Sciatic nerve (tissue), 2 donors: ENCODE data around the gene CCDC28B. TPM values are rescaled to one million over a fixed set of nuclear protein-coding genes. Genes with fewer than 3 reads are reported as not detected.

Experiments
- ATAC-seq: fragments of 200-7000 bp; cut with Tn5 transposase; one replicate; pipeline ENCODE4 v1.9.1; 2020; ENCODE audit warnings: mild to moderate bottlenecking, moderate library complexity
- DNase-seq: peaks from one replicate; pipeline ENCODE4 v3.0.0-alpha.2; 2020; ENCODE audit warnings: low spot score
- intact Hi-C: fragments of 100-400 bp; cut with DNase I; formaldehyde crosslinking; loops from one replicate; pipeline ENCODE4 v1.14.2; 2022
- total RNA-seq: library from RNA; stranded (reverse); fragmentation: NEBNext Ultra II Directional; extraction: Animal tissue kit (Norgen Biotek cat#: 25700); gene quantifications from one replicate; pipeline ENCODE4 v1.2.1, GENCODE V29; 2021
- donor health status: DM: no; HTN: no; CAD: no.
- donor health status: DM: no; HTN: no; CAD: no.

Gene CCDC28B
- total RNA-seq, 1 donor from 2014 or later = 3.7 TPM

DNA sequence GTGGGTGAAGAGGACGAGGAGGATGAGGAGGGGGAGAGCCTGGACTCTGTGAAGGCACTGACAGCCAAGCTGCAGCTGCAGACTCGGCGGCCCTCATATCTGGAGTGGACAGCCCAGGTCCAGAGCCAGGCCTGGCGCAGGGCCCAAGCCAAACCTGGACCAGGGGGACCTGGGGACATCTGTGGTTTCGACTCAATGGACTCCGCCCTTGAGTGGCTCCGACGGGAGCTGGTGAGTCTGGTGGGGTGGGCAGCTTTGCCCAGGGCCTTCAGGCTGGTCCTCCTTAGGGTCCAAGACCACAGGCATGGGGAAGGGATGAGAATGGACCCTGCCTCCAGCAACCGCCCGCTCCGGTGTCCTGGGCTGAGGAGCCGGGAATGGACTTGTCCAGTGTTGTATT lies 47.1 kb downstream of the CCDC28B start:
- no peak for DNase-seq
- peak; percentile 16 for ATAC-seq
- intact Hi-C loops = no loop called here

DNA sequence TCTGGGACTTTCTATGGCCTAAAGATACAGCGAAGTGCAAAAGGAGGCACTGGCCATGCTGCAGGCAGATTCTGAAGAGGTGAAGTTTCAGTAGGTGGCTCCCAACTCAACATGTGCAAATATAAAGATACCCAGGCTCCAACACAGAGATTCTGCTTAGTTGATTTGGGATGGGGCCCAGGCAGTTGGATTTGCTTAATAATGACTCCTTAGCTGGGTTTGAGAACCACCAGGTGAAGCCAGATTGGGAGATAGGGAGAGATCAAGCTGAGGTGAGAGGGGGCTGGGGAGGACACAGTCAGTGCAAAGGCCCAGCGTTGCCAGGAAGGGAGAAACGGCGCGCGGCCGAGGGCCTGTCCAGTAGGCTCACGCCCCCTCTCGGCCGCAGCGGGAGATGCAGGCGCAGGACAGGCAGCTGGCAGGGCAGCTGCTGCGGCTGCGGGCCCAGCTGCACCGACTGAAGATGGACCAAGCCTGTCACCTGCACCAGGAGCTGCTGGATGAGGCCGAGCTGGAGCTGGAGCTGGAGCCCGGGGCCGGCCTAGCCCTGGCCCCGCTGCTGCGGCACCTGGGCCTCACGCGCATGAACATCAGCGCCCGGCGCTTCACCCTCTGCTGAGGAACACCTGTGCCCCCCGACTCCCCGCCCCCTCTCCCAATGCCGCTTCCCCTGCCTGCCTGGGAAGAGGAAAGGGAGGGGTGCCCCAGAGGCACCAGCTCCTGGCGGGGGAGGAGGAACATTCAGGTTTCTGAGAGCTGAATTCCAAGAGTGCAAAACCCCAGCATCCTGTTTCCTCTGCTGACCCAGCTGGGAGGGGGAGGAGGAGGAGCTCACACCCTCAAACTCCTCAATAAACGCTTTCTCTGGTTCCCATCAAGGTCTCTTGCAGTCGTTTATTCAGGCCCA lies 47.8 kb downstream of the CCDC28B start:
- ATAC-seq (peak; percentile 62), DNase-seq (peak; percentile 86)
- intact Hi-C loops = no loop called here

DNA sequence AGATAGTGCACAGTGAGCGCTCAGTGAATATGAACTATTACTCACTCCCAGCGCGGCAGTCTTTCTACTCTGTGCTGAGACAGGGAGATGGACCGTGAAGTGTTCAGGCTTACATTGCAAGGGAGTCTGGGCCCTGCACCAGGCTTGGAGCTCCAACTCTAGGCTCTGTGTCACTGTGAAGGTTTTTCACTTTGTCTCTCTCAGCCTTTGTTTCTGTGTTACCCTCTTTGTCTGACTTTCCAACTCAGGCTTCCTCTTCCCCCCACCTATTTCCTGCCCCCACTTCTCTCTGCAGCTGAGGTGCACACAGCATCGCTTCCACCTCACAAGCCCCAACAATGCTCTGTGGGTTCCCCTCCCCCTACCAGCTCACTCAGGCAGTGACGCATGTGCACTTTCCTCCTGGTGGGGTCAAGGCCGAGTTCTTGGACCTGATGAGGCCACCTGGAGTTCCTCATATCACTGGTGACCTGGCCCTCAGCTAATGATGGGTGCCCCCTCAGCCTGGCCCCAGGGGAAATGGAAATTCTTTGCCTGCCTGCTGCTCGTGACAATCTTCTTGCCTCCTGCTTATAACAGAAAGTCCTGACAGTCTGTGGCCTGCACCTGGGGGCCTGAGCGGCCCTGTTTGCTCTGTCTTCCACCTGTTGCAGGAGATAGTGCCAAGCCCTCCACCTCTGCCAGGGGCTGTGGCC lies 49.6 kb downstream of the CCDC28B start:
- intact Hi-C loops = no loop called here
- DNase-seq (no peak), ATAC-seq (peak; percentile 20)

DNA sequence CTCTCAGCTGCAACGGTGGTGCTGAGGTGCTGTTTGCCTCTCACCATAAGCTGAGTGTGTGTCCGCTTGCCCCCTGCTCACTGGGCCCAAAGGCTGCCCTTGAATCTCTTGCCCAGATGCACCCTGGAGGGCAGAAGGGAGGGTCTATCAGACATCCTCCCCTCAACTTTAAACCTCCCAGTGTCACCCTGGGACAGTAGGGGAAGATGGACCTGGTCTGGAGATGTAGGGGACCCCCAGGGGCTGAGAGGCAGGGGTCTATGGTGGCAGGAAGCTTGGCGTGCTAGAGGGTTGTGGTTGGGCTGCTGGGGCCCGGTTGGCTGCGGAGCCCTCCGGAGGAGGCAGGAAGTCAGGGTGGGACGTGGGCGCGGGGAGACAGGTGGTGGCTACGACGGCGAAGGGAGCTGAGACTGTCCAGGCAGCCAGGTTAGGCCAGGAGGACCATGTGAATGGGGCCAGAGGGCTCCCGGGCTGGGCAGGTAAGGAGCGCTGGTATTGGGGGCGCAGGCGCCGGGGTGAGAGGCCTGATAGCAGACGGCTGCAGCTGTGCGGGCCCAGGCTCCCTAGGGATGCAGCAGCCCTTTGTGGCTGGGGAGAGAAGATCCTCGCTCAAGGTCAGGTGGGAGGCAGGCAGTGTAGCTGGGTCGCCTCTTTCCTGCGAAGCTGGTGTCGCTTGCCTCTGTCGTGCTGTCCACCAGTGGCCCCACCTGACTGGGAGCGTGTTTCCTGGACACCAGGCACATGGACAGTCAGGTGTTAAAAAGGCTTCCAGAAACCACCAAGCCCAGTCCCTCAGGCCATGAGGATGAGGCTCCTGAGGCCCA lies 50.7 kb downstream of the CCDC28B start, which contains the start of gene LCK:
Gene LCK (plus strand): TSS at position 373 of the 824 bp plus-strand sequence. CDS start 23,065 bp downstream, outside the sequence.
- DNase-seq (no peak), ATAC-seq (no peak)
- intact Hi-C loops = no loop called here

Other genes starting within 250 kb of the CCDC28B start
- 93.9 TPM for gene KHDRBS1, start 186.7 kb upstream of the CCDC28B start, total RNA-seq
- gene TMEM39B, start 127.7 kb upstream of the CCDC28B start, total RNA-seq = 16.4 TPM
- gene KPNA6, start 92.5 kb upstream of the CCDC28B start, total RNA-seq = 58.9 TPM
- 49.5 TPM for gene TXLNA, start 20.9 kb upstream of the CCDC28B start, total RNA-seq
- gene IQCC, start 5.1 kb downstream of the CCDC28B start, total RNA-seq = 1.1 TPM
- gene DCDC2B, start 8.5 kb downstream of the CCDC28B start, total RNA-seq = not detected
- gene TMEM234, start 21.8 kb downstream of the CCDC28B start, total RNA-seq = 27.0 TPM
- 92.3 TPM for gene EIF3I, start 21.8 kb downstream of the CCDC28B start, total RNA-seq
- 16.1 TPM for gene FAM167B, start 46.6 kb downstream of the CCDC28B start, total RNA-seq
- gene LCK, start 50.7 kb downstream of the CCDC28B start, total RNA-seq = 3.2 TPM
- 54.7 TPM for gene HDAC1, start 91.5 kb downstream of the CCDC28B start, total RNA-seq
- 126 TPM for gene MARCKSL1, start 135.6 kb downstream of the CCDC28B start, total RNA-seq
- 12.0 TPM for gene FAM229A, start 161.9 kb downstream of the CCDC28B start, total RNA-seq
- 5.1 TPM for gene TSSK3, start 161.9 kb downstream of the CCDC28B start, total RNA-seq
- gene BSDC1, start 193.8 kb downstream of the CCDC28B start, total RNA-seq = 83.1 TPM